ENCODE results near the gene CBFA2T2.
"Not testable (repeated sequence)": the region's sequence is repeated elsewhere in the genome, so short reads cannot be mapped to it uniquely, and the experiment has no call there.

CBFA2T2 gene

DNA sequence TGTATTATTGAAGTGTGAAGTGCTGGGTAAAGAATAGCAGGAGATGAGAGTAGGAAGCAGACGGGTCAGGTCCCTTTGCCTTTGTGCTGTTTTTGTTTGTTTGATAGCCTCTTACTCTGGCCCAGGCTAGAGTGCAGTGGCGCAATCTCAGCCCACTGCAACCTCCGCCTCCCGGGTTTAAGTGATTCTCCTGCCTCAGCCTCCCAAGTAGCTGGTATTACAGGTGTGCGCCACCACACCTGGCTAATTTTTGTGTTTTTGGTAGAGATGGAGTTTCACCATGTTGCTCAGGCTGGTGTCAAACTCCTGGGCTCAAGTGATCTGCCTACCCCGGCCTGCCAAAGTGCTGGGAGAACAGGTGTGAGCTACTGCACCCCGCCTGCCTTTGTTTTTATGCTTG lies 18.1 kb downstream of the CBFA2T2 start:
- not testable (repeated sequence) for DNase-seq

DNA sequence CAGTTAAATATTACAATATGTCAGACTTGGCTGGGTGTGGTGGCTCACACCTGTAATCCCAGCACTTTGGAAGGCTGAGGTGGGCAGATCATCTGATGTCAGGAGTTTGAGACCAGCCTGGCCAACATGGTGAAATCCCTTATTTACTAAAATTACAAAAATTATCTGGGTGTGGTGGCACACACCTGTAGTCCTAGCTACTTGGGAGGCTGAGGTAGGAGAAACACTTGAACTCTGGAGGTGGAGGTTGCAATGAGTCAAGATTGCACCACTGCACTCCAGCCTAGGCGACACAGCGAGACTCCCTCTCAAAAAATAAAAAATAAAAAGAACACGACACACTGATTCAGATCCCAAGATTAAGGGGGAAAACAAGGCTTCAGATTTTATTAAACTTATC lies 19.2 kb downstream of the CBFA2T2 start:
- not testable (repeated sequence) for DNase-seq

DNA sequence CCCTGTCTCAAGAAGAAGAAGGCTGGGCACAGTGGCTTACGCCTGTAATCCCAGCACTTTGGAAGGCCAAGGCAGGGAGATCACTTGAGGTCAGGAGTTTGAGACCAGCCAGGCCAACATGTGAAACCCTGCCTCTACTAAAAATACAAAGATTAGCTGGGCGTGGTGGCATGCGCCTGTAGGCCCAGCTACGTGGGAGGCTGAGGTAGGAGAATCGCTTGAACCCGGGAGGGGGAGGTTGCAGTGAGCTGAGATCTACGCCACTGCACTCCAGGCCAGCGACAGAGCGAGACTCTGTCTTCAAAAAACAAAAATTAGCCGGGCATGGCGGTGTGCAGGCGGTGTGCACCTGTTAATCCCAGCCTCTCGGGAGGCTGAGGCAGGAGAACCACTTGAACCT lies 22.0 kb downstream of the CBFA2T2 start:
- DNase-seq: not testable (repeated sequence)

DNA sequence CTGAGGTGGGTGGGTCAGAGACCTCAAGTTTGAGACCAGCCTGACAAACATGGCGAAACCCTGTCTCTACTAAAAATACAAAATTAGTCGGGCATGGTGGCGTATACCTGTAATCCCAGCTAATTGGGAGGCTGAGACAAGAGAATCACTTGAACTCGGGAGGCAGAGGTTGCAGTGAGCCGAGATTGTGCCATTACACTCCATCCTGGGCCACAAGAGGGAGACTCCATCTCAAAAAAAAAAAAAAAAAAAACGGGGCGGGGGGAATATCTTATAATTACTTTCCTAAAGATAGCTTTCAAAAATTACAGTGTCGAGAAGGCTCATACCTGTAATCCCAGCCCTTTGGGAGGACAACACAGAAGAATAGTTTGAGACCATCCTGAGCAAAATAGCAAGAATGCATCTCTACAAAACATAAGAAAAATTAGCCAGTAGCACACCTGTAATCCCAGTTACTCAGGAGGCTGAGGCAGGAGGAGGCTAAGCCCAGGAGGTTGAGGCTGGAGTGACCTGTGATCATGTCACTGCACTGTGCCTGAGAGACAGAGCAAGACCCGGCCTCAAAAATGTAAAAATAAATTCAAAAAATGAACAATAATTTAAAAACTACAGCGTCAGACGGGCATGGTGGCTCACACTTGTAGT lies 25.8 kb downstream of the CBFA2T2 start:
- DNase-seq: no peak

DNA sequence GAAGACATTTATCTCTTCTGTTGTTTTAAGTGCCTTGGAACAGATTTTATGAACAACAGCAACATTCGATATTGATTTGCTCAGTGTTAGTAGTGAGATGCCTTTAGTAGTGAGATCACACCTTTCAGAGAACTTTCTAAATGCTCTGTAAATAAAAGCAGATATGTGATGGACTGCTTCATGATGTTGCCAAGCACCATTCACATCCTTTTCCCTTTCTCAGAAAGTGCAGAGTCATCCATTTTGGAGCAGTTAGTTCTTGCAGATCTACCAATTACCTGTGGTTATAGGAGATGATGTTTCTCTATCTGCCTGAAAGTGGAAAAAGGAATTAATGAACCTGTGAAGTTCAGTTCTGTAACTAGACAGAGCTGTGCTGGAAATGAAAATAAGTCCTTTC lies 27.0 kb downstream of the CBFA2T2 start:
- DNase-seq: no peak

DNA sequence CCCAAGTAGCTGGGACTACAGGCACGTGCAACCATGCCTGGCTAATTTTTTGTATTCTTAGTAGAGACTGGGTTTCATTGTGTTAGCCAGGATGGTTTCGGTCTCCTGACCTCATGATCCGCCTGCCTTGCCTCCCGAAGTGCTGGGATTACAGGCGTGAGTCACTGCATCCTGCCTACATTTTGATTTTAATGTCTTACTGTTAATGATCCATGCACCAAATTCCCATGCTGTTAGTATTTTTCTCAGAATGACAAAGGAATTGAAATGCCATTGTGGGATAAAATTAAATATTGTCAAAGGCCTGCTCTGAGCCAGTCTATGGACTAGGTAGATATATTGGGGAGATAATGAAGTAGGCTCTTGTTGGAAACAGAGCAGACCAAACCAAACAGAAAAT lies 28.2 kb downstream of the CBFA2T2 start:
- DNase-seq: no peak

DNA sequence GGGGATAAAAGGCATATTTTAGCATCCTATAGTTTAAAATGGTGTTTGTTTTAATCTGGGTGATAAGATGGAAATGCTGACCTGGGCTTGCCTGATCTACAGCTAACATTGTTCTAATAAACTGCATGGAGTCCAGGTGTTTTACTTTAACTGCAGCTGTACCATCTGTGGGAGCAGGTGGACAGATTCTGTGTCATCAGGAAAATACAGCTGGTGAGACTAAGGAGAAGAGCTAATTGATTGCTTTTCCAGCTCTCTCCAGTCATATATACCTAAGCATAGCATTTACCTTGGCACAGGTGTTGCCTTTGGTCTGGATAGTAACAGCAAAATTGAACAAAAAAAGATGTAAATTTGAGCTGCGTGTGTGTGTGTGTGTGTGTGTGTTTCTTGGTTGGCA lies 31.6 kb downstream of the CBFA2T2 start:
- no peak for DNase-seq

- no peak for DNase-seq
Measured at GRCh38 chr20:33522256-33522820, 32.4 kb downstream of the CBFA2T2 start.

DNA sequence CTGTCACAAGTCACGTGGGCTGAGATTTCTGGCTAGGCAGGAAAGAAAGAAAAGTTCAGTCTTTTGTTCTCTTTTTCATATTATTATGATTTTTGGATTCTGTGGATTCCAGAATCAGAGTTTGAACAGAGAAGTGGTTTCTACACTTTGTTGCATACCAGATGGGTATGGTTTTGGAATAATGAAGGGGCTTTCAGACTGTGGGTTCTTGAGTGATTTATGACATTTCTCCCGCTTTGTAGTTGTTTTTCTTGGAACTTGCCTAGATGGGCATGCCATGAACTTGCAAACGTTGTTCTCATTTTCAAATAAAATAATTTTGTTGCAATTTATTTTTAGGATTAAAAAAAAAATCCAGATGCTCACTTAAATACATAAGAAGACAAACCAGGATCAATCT lies 34.4 kb downstream of the CBFA2T2 start:
- no peak for DNase-seq

- DNase-seq: no peak
Measured at GRCh38 chr20:33526769-33527168, 36.9 kb downstream of the CBFA2T2 start.

- no peak for DNase-seq
Measured at GRCh38 chr20:33531047-33531877, 41.4 kb downstream of the CBFA2T2 start.

- DNase-seq: no peak
Measured at GRCh38 chr20:33531885-33532284, 42.0 kb downstream of the CBFA2T2 start.

GRCh38 chr20:33532753-33533459 lies 43.0 kb downstream of the CBFA2T2 start:
- no peak for DNase-seq

DNA sequence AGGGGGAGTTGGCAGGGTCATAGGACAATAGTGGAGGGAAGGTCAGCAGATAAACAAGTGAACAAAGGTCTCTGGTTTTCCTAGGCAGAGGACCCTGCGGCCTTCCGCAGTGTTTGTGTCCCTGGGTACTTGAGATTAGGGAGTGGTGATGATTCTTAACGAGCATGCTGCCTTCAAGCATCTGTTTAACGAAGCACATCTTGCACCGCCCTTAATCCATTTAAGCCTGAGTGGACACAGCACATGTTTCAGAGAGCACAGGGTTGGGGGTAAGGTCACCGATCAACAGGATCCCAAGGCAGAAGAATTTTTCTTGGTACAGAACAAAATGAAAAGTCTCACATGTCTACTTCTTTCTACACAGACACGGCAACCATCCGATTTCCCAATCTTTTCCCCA lies 45.8 kb downstream of the CBFA2T2 start:
- DNase-seq: not testable (repeated sequence)

DNA sequence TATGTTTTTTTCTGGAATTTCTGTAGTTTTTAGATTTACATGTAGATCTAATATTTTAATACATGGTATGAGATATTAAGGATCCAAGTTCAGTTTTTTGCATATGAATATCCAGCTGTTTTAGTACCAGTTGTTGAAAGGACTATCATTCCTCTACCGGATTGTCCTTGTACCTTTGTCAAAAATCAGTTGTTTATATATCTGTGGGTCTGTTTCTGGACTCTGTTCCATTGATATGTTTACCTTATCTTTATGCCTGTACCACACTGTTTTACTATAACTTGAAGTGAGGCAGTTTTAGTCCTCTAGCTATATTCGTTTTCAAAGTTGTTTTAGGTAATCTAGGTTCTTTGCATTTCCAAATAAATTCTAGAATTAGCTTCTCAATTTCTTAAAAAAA lies 47.7 kb downstream of the CBFA2T2 start:
- no peak for DNase-seq

GRCh38 chr20:33539129-33539528 lies 49.2 kb downstream of the CBFA2T2 start:
- DNase-seq: no peak

DNA sequence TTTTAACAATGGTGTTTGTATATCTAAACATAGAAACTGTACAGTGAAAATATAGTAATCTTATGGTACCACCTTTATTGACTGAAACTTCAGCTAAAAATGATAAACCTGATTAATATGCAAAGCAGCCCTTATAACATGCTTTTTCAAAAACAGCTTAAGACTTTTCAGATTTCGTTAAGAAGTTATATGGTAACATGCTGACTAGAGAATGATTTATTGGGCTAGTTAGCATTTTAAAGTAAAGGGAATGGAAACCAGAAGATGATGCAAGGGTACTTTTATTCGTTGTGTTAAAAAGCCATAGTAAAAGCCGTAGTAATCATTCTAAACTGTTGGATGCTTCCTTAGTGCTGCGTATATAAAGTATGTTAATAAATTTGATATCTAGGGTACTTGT lies 50.5 kb downstream of the CBFA2T2 start:
- DNase-seq: no peak

- DNase-seq: no peak
Measured at GRCh38 chr20:33541074-33541473, 51.2 kb downstream of the CBFA2T2 start.

- no peak for DNase-seq
Measured at GRCh38 chr20:33541797-33542196, 51.9 kb downstream of the CBFA2T2 start.

- DNase-seq: no peak
Measured at GRCh38 chr20:33545763-33546162, 55.9 kb downstream of the CBFA2T2 start.

DNA sequence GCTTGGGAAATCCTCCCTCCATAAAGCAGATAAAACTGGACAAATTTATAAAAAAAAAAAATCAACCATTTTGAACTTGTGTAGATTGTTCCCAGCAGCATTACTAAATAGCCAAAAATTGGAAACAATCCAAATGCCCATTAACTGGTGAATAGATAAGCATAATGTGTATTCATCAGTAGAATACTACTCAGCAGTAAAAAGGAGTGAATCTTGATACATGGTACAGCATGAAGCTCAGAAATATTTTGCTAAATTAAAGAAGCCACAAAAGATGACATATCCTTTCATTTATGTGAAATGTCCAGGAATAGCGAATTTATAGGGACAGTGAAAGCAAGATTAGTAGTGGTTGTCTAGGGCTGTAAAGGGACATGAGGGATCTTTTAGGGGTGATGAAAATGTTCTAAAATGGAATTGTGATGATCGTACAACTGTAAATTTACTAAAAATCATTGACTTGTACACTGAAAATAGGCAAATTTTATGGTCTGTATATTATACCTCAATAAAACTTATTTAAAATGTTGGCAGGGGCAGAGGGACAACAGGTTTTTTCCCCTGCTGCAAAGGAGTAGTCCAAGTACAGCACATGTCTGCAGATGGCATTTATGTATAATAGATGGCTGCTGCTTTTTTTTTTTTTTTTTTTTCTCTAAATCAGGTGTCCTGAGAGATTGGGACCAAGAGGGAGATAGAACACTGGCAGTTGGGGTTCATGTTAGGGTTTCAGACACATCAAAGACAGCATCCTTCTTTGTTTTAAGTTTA lies 59.5 kb downstream of the CBFA2T2 start:
- no peak for DNase-seq

DNA sequence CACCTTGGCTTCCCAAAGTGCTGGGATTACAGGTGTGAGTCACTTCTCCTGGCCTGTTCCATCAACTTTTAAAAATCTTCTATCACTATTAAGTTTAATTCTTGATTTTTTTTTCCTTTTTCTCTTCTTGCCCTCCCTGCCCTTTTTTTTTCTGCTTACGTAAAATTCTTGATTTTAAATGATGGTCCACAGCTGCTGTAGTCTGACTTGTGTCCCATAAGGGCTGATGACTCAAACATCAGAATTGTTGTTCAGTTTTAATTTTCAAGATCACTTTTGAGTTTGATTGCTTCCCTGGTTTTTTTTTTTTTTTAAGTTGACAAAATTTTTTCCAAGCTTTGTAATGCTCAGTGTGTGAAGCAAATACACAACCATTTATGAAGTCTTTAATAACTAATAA lies 61.9 kb downstream of the CBFA2T2 start:
- no peak for DNase-seq

- no peak for DNase-seq
Measured at GRCh38 chr20:33552519-33552918, 62.6 kb downstream of the CBFA2T2 start.

All from stimulated activated CD4-positive, alpha-beta T cell treated with anti-CD3 and anti-CD28 coated beads, Interleukin-4, amount 100 ng/mL, for 4 hours (primary cell).